ENCODE measurements around the gene LRP1B. TPM values are rescaled to one million over a fixed set of nuclear protein-coding genes. Genes with fewer than 3 reads are reported as not detected.

Gene LRP1B
- total and polyA plus RNA-seq, 4 donors: 0.01 to 0.84 (median 0.17) TPM

DNA sequence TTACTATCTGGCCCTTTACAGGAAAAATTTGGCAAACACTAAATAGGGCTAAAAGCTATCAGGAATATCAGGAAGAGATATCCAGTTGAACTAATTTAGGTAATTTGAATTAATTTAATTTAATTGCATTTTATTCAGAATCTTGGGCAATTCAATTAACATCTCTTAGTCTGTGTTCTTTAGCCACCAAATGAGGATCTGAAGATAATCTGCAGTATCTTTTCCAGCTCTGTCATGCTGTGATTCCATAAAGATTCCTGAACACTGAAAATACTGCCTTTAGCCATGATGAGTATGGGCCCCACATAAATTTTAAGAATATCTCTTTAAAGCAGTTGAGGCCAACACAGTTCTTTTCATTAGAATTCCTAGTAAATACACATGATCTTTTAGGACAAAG, 1679.5 kb downstream of the LRP1B start:
- no peaks in the 10 kb centered on the region for H3K27me3 ChIP-seq (ENCODE audit: control insufficient read depth in 4 of 4, insufficient read depth in 4 of 4, low read length in 3 of 4)
- no peaks in the 10 kb centered on the region for H3K36me3 ChIP-seq (ENCODE audit: control insufficient read depth in 4 of 4, insufficient read depth in 3 of 4, low read depth in 1 of 4, low read length in 3 of 4)
- TF ChIP-seq, protein P1, sequence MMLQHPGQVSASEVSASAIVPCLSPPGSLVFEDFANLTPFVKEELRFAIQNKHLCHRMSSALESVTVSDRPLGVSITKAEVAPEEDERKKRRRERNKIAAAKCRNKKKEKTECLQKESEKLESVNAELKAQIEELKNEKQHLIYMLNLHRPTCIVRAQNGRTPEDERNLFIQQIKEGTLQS (IDR thresholded peaks at IDR 0.05): no peak
- TF ChIP-seq EGR1 (IDR thresholded peaks at IDR 0.05; ENCODE audit: low read depth in 2 of 2): no peak
- TF ChIP-seq REST (IDR thresholded peaks at IDR 0.05): no peak
- no peak for TF ChIP-seq RXRA (IDR thresholded peaks at IDR 0.05)
- no peak for TF ChIP-seq FOXA2 (IDR thresholded peaks at IDR 0.05)
- TF ChIP-seq NR2F2 (IDR thresholded peaks at IDR 0.05): no peak
- no peaks in the 10 kb centered on the region for H3K9me3 ChIP-seq (ENCODE audit: control insufficient read depth in 4 of 4, low read length in 3 of 4)
- no peak for DNase-seq (ENCODE audit: low spot score)
- no peak overlapping the region for H3K9ac ChIP-seq (ENCODE audit: low read depth in 1 of 2, low read length in 2 of 2)
- H3K27ac ChIP-seq (ENCODE audit: low read depth in 1 of 2, low read length in 2 of 2): no peak overlapping the region
- H3K4me3 ChIP-seq (ENCODE audit: low read depth in 1 of 3, low read length in 3 of 3): no peak overlapping the region
- no peaks in the 10 kb centered on the region for H3K4me1 ChIP-seq (ENCODE audit: control insufficient read depth in 4 of 4, insufficient read depth in 4 of 4, low read length in 3 of 4)

DNA sequence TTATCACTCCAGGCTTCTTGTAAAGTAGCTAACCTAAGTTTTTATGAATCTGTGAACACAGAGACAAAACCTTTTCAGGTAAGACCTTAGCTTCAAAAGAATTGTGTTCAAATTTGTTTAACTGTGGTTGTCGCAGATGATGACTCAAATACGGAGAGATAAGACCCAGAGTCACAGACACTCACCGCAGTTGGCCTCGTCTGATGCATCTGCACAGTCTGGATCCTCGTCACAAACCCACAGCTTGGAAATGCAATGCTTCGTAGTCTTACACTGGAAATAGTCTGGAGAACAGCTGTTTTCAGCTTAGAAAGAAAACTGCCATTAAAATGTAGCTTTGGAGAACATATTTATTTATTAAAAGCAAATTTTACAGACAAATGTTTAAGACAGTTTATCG, 1688.5 kb downstream of the LRP1B start:
- Histone ChIP-seq H3K4me1 (ENCODE audit: control insufficient read depth in 4 of 4, insufficient read depth in 4 of 4, low read length in 3 of 4) (no peaks in the 10 kb centered on the region), H3K27me3 (ENCODE audit: control insufficient read depth in 4 of 4, insufficient read depth in 4 of 4, low read length in 3 of 4) (no peaks in the 10 kb centered on the region), H3K4me3 (ENCODE audit: low read depth in 1 of 3, low read length in 3 of 3) (no peak overlapping the region), H3K9ac (ENCODE audit: low read depth in 1 of 2, low read length in 2 of 2) (no peak overlapping the region), H3K27ac (ENCODE audit: low read depth in 1 of 2, low read length in 2 of 2) (no peak overlapping the region), H3K36me3 (ENCODE audit: control insufficient read depth in 4 of 4, insufficient read depth in 3 of 4, low read depth in 1 of 4, low read length in 3 of 4) (no peaks in the 10 kb centered on the region), H3K9me3 (ENCODE audit: control insufficient read depth in 4 of 4, low read length in 3 of 4) (no peaks in the 10 kb centered on the region)
- no peak for DNase-seq (ENCODE audit: low spot score)
- WGBS: 72% methylated on average over 7 of the region's 7 CpGs
- TF ChIP-seq RAD21 (IDR thresholded peaks at IDR 0.05): no peak

- no peaks in the 10 kb centered on the region for H3K36me3 ChIP-seq (ENCODE audit: control insufficient read depth in 4 of 4, insufficient read depth in 3 of 4, low read depth in 1 of 4, low read length in 3 of 4)
- H3K9ac ChIP-seq (ENCODE audit: low read depth in 1 of 2, low read length in 2 of 2): no peak overlapping the region
- no peaks in the 10 kb centered on the region for H3K27me3 ChIP-seq (ENCODE audit: control insufficient read depth in 4 of 4, insufficient read depth in 4 of 4, low read length in 3 of 4)
- no peak overlapping the region for H3K27ac ChIP-seq (ENCODE audit: low read depth in 1 of 2, low read length in 2 of 2)
- no peaks in the 10 kb centered on the region for H3K9me3 ChIP-seq (ENCODE audit: control insufficient read depth in 4 of 4, low read length in 3 of 4)
- no peak overlapping the region for H3K4me3 ChIP-seq (ENCODE audit: low read depth in 1 of 3, low read length in 3 of 3)
- no peak for DNase-seq (ENCODE audit: low spot score)
- 51% methylated on average over 2 of the region's 2 CpGs for WGBS
- no peak for TF ChIP-seq YY1 (IDR thresholded peaks at IDR 0.05)
- no peak for TF ChIP-seq FOXA2 (IDR thresholded peaks at IDR 0.05)
- no peak for TF ChIP-seq NR2F2 (IDR thresholded peaks at IDR 0.05)
- H3K4me1 ChIP-seq (ENCODE audit: control insufficient read depth in 4 of 4, insufficient read depth in 4 of 4, low read length in 3 of 4): no peaks in the 10 kb centered on the region
Measured at GRCh38 chr2:140440815-140441214, 1690.0 kb downstream of the LRP1B start.

- Histone ChIP-seq H3K27me3 (ENCODE audit: control insufficient read depth in 4 of 4, insufficient read depth in 4 of 4, low read length in 3 of 4) (no peaks in the 10 kb centered on the region), H3K27ac (ENCODE audit: low read depth in 1 of 2, low read length in 2 of 2) (no peak overlapping the region), H3K9me3 (ENCODE audit: control insufficient read depth in 4 of 4, low read length in 3 of 4) (no peaks in the 10 kb centered on the region), H3K4me3 (ENCODE audit: low read depth in 1 of 3, low read length in 3 of 3) (no peak overlapping the region), H3K4me1 (ENCODE audit: control insufficient read depth in 4 of 4, insufficient read depth in 4 of 4, low read length in 3 of 4) (no peaks in the 10 kb centered on the region), H3K9ac (ENCODE audit: low read depth in 1 of 2, low read length in 2 of 2) (no peak overlapping the region), H3K36me3 (ENCODE audit: control insufficient read depth in 4 of 4, insufficient read depth in 3 of 4, low read depth in 1 of 4, low read length in 3 of 4) (no peaks in the 10 kb centered on the region)
- WGBS: 73% methylated on average over 5 of the region's 5 CpGs
- DNase-seq (ENCODE audit: low spot score): no peak
- TF ChIP-seq HNF4G (IDR thresholded peaks at IDR 0.05) (no peak), FOXA2 (IDR thresholded peaks at IDR 0.05) (no peak), RAD21 (IDR thresholded peaks at IDR 0.05) (no peak), ZBTB33 (IDR thresholded peaks at IDR 0.05) (no peak), RXRA (IDR thresholded peaks at IDR 0.05) (no peak), TAF1 (conservative IDR thresholded peaks at IDR 0.05) (no peak), FOXA1 (IDR thresholded peaks at IDR 0.05) (no peak), GABPA (IDR thresholded peaks at IDR 0.05 in 1 of 2, conservative IDR thresholded peaks at IDR 0.05 in 1 of 2) (no peak)
- TF ChIP-seq, protein P1 (IDR thresholded peaks at IDR 0.05): no peak
- TF ChIP-seq, protein P2, sequence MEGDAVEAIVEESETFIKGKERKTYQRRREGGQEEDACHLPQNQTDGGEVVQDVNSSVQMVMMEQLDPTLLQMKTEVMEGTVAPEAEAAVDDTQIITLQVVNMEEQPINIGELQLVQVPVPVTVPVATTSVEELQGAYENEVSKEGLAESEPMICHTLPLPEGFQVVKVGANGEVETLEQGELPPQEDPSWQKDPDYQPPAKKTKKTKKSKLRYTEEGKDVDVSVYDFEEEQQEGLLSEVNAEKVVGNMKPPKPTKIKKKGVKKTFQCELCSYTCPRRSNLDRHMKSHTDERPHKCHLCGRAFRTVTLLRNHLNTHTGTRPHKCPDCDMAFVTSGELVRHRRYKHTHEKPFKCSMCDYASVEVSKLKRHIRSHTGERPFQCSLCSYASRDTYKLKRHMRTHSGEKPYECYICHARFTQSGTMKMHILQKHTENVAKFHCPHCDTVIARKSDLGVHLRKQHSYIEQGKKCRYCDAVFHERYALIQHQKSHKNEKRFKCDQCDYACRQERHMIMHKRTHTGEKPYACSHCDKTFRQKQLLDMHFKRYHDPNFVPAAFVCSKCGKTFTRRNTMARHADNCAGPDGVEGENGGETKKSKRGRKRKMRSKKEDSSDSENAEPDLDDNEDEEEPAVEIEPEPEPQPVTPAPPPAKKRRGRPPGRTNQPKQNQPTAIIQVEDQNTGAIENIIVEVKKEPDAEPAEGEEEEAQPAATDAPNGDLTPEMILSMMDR (IDR thresholded peaks at IDR 0.05; ENCODE audit: low read depth, low read length, missing input control): no peak
Measured at GRCh38 chr2:140436936-140437335, 1693.9 kb downstream of the LRP1B start.
